Duodenal mucosa (tissue), 2 donors: ENCODE results near the gene RRP1B.

ENCODE experiments used
- H3K27ac ChIP-seq: one replicate; pipeline ENCODE4 v1.7.0; 2013; ENCODE audit warnings: low read depth, low read length
- H3K27me3 ChIP-seq, 2 donors: one replicate each; pipeline ENCODE4 v1.7.0; 2013; ENCODE audit warnings: low read length in 2 of 2, control low read depth in 1 of 2; ENCODE audit not compliant: insufficient read depth in 2 of 2, control insufficient read depth in 1 of 2
- H3K36me3 ChIP-seq, 2 donors: one replicate each; pipeline ENCODE4 v1.7.0; 2013; ENCODE audit warnings: low read length in 2 of 2, control low read depth in 1 of 2; ENCODE audit not compliant: insufficient read depth in 2 of 2, control insufficient read depth in 1 of 2
- H3K4me1 ChIP-seq, 2 donors: one replicate each; pipeline ENCODE4 v1.7.0; 2013; ENCODE audit warnings: low read length in 2 of 2, control low read depth in 1 of 2; ENCODE audit not compliant: insufficient read depth in 2 of 2, control insufficient read depth in 1 of 2
- H3K4me3 ChIP-seq, 2 donors: one replicate each; pipeline ENCODE4 v1.7.0; 2013; ENCODE audit warnings: low read length in 2 of 2, low read depth in 1 of 2
- H3K9ac ChIP-seq, 2 donors: one replicate each; pipeline ENCODE4 v1.7.0; 2013; ENCODE audit warnings: low read length in 2 of 2, low read depth in 1 of 2
- H3K9me3 ChIP-seq, 2 donors: one replicate each; pipeline ENCODE4 v1.7.0; 2013; ENCODE audit warnings: low read length in 2 of 2, control low read depth in 1 of 2; ENCODE audit not compliant: control insufficient read depth in 1 of 2

The RRP1B gene

DNA sequence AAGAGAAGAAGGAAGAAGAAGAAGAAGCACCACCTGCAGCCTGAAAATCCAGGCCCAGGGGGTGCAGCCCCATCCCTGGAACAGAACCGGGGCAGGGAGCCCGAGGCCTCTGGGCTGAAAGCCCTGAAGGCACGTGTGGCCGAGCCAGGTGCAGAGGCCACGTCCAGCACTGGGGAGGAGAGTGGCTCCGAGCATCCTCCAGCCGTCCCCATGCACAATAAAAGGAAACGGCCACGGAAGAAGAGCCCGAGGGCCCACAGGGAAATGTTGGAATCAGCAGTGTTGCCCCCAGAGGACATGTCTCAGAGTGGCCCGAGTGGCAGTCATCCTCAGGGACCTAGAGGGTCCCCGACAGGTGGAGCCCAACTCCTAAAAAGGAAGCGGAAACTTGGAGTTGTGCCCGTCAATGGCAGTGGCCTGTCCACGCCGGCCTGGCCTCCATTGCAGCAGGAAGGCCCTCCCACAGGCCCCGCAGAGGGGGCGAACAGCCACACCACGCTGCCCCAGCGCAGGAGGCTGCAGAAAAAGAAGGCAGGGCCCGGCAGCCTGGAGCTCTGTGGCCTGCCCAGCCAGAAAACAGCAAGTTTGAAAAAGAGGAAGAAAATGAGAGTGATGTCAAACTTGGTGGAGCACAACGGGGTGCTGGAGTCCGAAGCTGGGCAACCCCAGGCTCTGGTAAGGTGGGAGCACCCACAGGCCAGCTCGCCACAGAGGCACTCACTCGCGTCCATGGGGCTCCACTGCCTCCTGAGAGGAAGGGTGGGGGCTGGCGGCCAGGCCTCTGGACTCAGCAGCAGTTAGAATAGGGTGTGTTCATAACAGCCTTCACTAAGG lies 28.4 kb downstream of the RRP1B start:
- no peak overlapping the region for H3K9ac ChIP-seq
- H3K4me3 ChIP-seq = no peak overlapping the region
- H3K27me3 ChIP-seq = no peaks in the 10 kb centered on the region
- H3K4me1 ChIP-seq = no peaks in the 10 kb centered on the region
- no peak overlapping the region for H3K27ac ChIP-seq
- peaks cover 43 to 86% of the 10 kb centered on the region in 2 donors for H3K36me3 ChIP-seq
- H3K9me3 ChIP-seq = no peaks in the 10 kb centered on the region

DNA sequence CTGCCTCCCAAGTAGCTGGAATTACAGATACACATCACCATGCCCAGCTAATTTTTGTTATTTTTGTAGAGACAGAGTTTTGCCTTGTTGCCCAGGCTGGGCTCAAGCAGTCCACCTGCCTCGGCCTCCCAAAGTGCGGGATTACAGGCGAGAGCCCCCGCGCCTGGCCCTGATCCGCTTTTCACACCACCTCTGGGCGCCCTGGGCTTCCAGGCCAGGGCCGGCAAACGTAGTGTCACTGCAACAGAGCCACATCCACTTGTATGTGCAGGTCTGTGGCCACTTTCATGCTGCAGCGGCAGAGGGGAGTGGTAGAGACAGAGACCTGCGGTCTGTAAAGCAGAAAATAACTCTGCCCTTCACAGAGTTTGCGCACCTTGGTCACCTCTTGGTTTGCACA lies 29.5 kb downstream of the RRP1B start:
- no peaks in the 10 kb centered on the region for H3K4me1 ChIP-seq

GRCh38 chr21:43689556-43690337 lies 30.4 kb downstream of the RRP1B start:
- Histone ChIP-seq H3K36me3 (peaks cover 41 to 90% of the 10 kb centered on the region in 2 donors), H3K9ac (no peak overlapping the region), H3K9me3 (no peaks in the 10 kb centered on the region), H3K4me3 (no peak overlapping the region), H3K4me1 (no peaks in the 10 kb centered on the region), H3K27me3 (no peaks in the 10 kb centered on the region), H3K27ac (no peak overlapping the region)

More for the DNA sequence above, 29.5 kb downstream of the RRP1B start:
- no peak overlapping the region for H3K9ac ChIP-seq
- H3K4me3 ChIP-seq = no peak overlapping the region
- no peak overlapping the region for H3K27ac ChIP-seq
- H3K36me3 ChIP-seq = peaks cover 43 to 88% of the 10 kb centered on the region in 2 donors
- H3K9me3 ChIP-seq = no peaks in the 10 kb centered on the region
- H3K27me3 ChIP-seq = no peaks in the 10 kb centered on the region

DNA sequence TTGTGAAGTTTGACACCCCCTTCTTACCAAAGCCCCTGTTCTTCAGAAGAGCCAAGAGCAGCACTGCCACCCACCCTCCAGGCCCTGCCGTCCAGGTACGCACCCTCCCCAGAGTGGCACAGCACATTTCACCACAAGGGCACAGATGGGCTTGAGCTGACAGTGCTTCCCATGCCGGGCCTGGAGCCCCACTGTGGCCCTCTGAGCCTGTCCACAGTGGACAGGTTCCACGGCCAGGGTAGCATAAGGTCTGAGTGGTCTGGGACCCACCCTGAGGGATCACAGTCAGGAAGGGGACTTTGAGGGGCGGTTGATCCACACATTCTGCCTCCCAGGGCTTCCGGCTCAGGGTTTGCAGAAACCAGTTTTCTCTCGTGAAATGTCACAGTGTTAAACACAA lies 31.0 kb downstream of the RRP1B start:
- no peak overlapping the region for H3K4me3 ChIP-seq
- H3K27me3 ChIP-seq = no peaks in the 10 kb centered on the region
- no peak overlapping the region for H3K9ac ChIP-seq
- H3K27ac ChIP-seq = no peak overlapping the region
- H3K4me1 ChIP-seq = no peaks in the 10 kb centered on the region
- no peaks in the 10 kb centered on the region for H3K9me3 ChIP-seq
- peaks cover 36 to 85% of the 10 kb centered on the region in 2 donors for H3K36me3 ChIP-seq

GRCh38 chr21:43691086-43691795 lies 31.9 kb downstream of the RRP1B start:
- H3K27me3 ChIP-seq = no peaks in the 10 kb centered on the region
- no peaks in the 10 kb centered on the region for H3K4me1 ChIP-seq
- peaks cover 31 to 77% of the 10 kb centered on the region in 2 donors for H3K36me3 ChIP-seq
- no peak overlapping the region for H3K9ac ChIP-seq
- no peak overlapping the region for H3K4me3 ChIP-seq
- no peaks in the 10 kb centered on the region for H3K9me3 ChIP-seq
- no peak overlapping the region for H3K27ac ChIP-seq

- Histone ChIP-seq H3K4me3 (no peak overlapping the region), H3K9me3 (no peaks in the 10 kb centered on the region), H3K9ac (no peak overlapping the region), H3K27me3 (no peaks in the 10 kb centered on the region), H3K36me3 (peaks cover 26 to 72% of the 10 kb centered on the region in 2 donors), H3K27ac (no peak overlapping the region), H3K4me1 (no peaks in the 10 kb centered on the region)
Observed at GRCh38 chr21:43691801-43692200, 32.4 kb downstream of the RRP1B start.

GRCh38 chr21:43692949-43693348 lies 33.6 kb downstream of the RRP1B start:
- H3K9me3 ChIP-seq = no peaks in the 10 kb centered on the region
- no peak overlapping the region for H3K4me3 ChIP-seq
- H3K27me3 ChIP-seq = no peaks in the 10 kb centered on the region
- H3K36me3 ChIP-seq = peaks cover 19 to 60% of the 10 kb centered on the region in 2 donors
- H3K4me1 ChIP-seq = no peaks in the 10 kb centered on the region
- H3K27ac ChIP-seq = no peak overlapping the region
- no peak overlapping the region for H3K9ac ChIP-seq

GRCh38 chr21:43693981-43694380 lies 34.6 kb downstream of the RRP1B start:
- Histone ChIP-seq H3K27me3 (no peaks in the 10 kb centered on the region), H3K4me3 (no peak overlapping the region), H3K27ac (no peak overlapping the region), H3K4me1 (no peaks in the 10 kb centered on the region), H3K9me3 (no peaks in the 10 kb centered on the region), H3K9ac (no peak overlapping the region), H3K36me3 (peaks cover 16 to 50% of the 10 kb centered on the region in 2 donors)

- H3K4me3 ChIP-seq = no peak overlapping the region
- no peak overlapping the region for H3K9ac ChIP-seq
- H3K4me1 ChIP-seq = no peaks in the 10 kb centered on the region
- no peaks in the 10 kb centered on the region for H3K27me3 ChIP-seq
- no peaks in the 10 kb centered on the region for H3K9me3 ChIP-seq
- H3K27ac ChIP-seq = no peak overlapping the region
- H3K36me3 ChIP-seq = peaks cover 12 to 44% of the 10 kb centered on the region in 2 donors
Observed at GRCh38 chr21:43694437-43695079, 35.2 kb downstream of the RRP1B start.
